ENCODE results near the gene CDK19. TPM values are rescaled to one million over a fixed set of nuclear protein-coding genes. Genes with fewer than 3 reads are reported as not detected.

The CDK19 gene
- total RNA-seq = 4.2 and 8.6 TPM in 2 replicates

DNA sequence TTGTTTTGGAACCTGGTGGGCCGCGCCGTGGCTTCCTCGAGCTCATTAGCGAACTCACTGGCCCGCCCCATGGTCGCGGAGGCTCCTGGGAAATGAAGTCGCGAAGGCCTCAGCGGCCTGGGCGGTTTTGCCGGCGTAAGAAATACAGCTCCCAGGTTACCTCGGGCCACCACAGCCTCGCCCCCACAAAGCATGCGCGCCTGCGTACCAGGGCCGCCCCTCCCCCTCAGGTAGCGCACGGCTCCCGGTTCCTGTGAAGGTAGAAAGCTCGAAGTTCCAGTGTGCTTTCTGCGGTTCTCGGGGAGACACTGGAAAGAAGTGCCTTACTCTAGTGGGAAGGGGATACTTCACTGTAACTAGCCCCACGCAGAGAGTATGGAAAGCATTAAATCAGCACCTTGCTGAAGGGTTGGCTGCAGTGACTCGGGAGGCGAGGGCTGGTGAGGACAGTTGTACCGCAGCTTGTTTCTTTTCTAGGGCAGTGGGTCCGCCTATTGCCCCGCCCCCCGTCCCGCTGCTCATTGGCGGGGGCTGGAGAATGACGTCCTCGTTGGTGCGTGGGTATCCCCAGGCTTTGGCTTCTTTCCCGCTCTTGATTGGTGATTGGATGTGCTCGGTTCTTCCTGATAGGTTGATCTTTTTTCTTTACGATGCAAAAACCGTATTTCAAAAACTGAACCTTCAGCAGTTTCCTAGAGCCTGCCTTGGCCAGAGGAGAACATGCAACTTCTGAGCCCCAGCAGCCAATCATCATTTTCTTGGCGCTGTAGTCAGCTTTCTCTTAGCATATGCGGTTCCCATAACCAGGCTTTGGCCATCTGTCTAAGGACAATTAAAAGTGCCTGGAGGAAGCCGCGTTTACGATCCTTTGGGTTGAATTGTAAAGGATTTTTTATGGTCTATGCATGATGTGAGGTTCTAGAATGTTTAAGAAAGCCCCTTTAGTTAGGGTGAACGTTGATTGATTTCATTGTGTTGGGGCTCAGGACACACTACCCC is at the start of gene CDK19:
CDK19 (minus strand) TSS at position 59 of the 999 bp plus-strand sequence. CDS start 333 bp downstream, outside the sequence.

Other genes starting within 250 kb of the CDK19 start
- 28.3 and 53.3 TPM in 2 replicates for gene AMD1, start 59.3 kb upstream of the CDK19 start, total RNA-seq
- gene GTF3C6, start 143.2 kb upstream of the CDK19 start, total RNA-seq = 48.5 and 51.6 TPM in 2 replicates
- gene RPF2, start 166.6 kb upstream of the CDK19 start, total RNA-seq = 6.8 and 11.6 TPM in 2 replicates

Data from bladder microvascular endothelial cell (primary cell).